ENCODE results near the gene DCC. TPM values are rescaled to one million over a fixed set of nuclear protein-coding genes. Genes with fewer than 3 reads are reported as not detected.

The DCC gene
- polyA plus RNA-seq, 1 experiment = 0.15 TPM

- no peak for DNase-seq (ENCODE audit: low read depth)
- Histone ChIP-seq H3K27me3 (ENCODE audit: control insufficient read depth, insufficient read depth, low read length) (no peaks in the 10 kb centered on the region), H3K36me3 (ENCODE audit: control insufficient read depth, insufficient read depth, low read length) (no peaks in the 10 kb centered on the region), H3K4me3 (ENCODE audit: low read depth, low read length) (no peak overlapping the region)
- no peak for TF ChIP-seq CTCF (IDR thresholded peaks at IDR 0.05; ENCODE audit: insufficient read depth, low read depth, low read length)
- POLR2A ChIA-PET = no interaction called here
- CTCF ChIA-PET = no interaction called here
Observed at GRCh38 chr18:52439457-52439856, 99.5 kb downstream of the DCC start.

GRCh38 chr18:52441794-52442193 lies 101.8 kb downstream of the DCC start:
- no peak for DNase-seq (ENCODE audit: low read depth)
- ChIA-PET POLR2A (no interaction called here), CTCF (no interaction called here)
- no peaks in the 10 kb centered on the region for H3K36me3 ChIP-seq (ENCODE audit: control insufficient read depth, insufficient read depth, low read length)
- no peak overlapping the region for H3K4me3 ChIP-seq (ENCODE audit: low read depth, low read length)
- no peak for TF ChIP-seq CTCF (IDR thresholded peaks at IDR 0.05; ENCODE audit: insufficient read depth, low read depth, low read length)
- H3K27me3 ChIP-seq (ENCODE audit: control insufficient read depth, insufficient read depth, low read length) = no peaks in the 10 kb centered on the region

- ChIA-PET CTCF (no interaction called here), POLR2A (no interaction called here)
- no peaks in the 10 kb centered on the region for H3K27me3 ChIP-seq (ENCODE audit: control insufficient read depth, insufficient read depth, low read length)
- H3K36me3 ChIP-seq (ENCODE audit: control insufficient read depth, insufficient read depth, low read length) = no peaks in the 10 kb centered on the region
- no peak for TF ChIP-seq CTCF (IDR thresholded peaks at IDR 0.05; ENCODE audit: insufficient read depth, low read depth, low read length)
- H3K4me3 ChIP-seq (ENCODE audit: low read depth, low read length) = no peak overlapping the region
- no peak for DNase-seq (ENCODE audit: low read depth)
Observed at GRCh38 chr18:52442686-52443085, 102.7 kb downstream of the DCC start.

GRCh38 chr18:52451256-52451655 lies 111.3 kb downstream of the DCC start:
- CTCF ChIA-PET = no interaction called here

GRCh38 chr18:52451851-52452250 lies 111.9 kb downstream of the DCC start:
- ChIA-PET CTCF (no interaction called here), POLR2A (no interaction called here)
- Histone ChIP-seq H3K27me3 (ENCODE audit: control insufficient read depth, insufficient read depth, low read length) (no peaks in the 10 kb centered on the region), H3K4me3 (ENCODE audit: low read depth, low read length) (no peak overlapping the region), H3K36me3 (ENCODE audit: control insufficient read depth, insufficient read depth, low read length) (no peaks in the 10 kb centered on the region)
- no peak for TF ChIP-seq CTCF (IDR thresholded peaks at IDR 0.05; ENCODE audit: insufficient read depth, low read depth, low read length)
- no peak for DNase-seq (ENCODE audit: low read depth)

More at GRCh38 chr18:52451256-52451655, 111.3 kb downstream of the DCC start:
- Histone ChIP-seq H3K4me3 (ENCODE audit: low read depth, low read length) (no peak overlapping the region), H3K36me3 (ENCODE audit: control insufficient read depth, insufficient read depth, low read length) (no peaks in the 10 kb centered on the region), H3K27me3 (ENCODE audit: control insufficient read depth, insufficient read depth, low read length) (no peaks in the 10 kb centered on the region)
- DNase-seq (ENCODE audit: low read depth) = no peak
- no peak for TF ChIP-seq CTCF (IDR thresholded peaks at IDR 0.05; ENCODE audit: insufficient read depth, low read depth, low read length)
- POLR2A ChIA-PET = no interaction called here
